ENCODE data around the gene KSR2.
A peak's percentile ranks its signal among the peaks of the same experiment; 100 is the strongest.

KSR2 gene

GRCh38 chr12:117526757-117527478 lies 441.9 kb downstream of the KSR2 start:
- H3K27ac ChIP-seq, result peak overlapping the region; percentile 94
- no peak for TF ChIP-seq CTCF (conservative IDR thresholded peaks at IDR 0.05)

GRCh38 chr12:117525766-117526165 lies 443.0 kb downstream of the KSR2 start:
- TF ChIP-seq CTCF (conservative IDR thresholded peaks at IDR 0.05), result no peak
- peak overlapping the region; percentile 94 for H3K27ac ChIP-seq

- peak overlapping the region; percentile 94; the same call in 1 of the 2 replicates for H3K27ac ChIP-seq
- TF ChIP-seq CTCF (conservative IDR thresholded peaks at IDR 0.05), result no peak
These were observed 444.0 kb downstream of the KSR2 start for GRCh38 chr12:117524806-117525205.

- peak overlapping the region; percentile 94; the same call in 1 of the 2 replicates for H3K27ac ChIP-seq
- TF ChIP-seq CTCF (conservative IDR thresholded peaks at IDR 0.05), result no peak
These were observed 444.8 kb downstream of the KSR2 start for GRCh38 chr12:117523971-117524370.

- H3K27ac ChIP-seq, result peak overlapping the region; percentile 94
- TF ChIP-seq CTCF (conservative IDR thresholded peaks at IDR 0.05), result no peak
These were observed 446.2 kb downstream of the KSR2 start for GRCh38 chr12:117522559-117522958.

- no peak for TF ChIP-seq CTCF (conservative IDR thresholded peaks at IDR 0.05)
- peak overlapping the region; percentile 94 for H3K27ac ChIP-seq
These were observed 446.9 kb downstream of the KSR2 start for GRCh38 chr12:117521867-117522266.

GRCh38 chr12:117521346-117521745 lies 447.4 kb downstream of the KSR2 start:
- no peak for TF ChIP-seq CTCF (conservative IDR thresholded peaks at IDR 0.05)
- peak overlapping the region; percentile 94 for H3K27ac ChIP-seq

Measured in VCaP (cell line).